K562 (cell line): ENCODE results near the gene INHBE. TPM values are rescaled to one million over a fixed set of nuclear protein-coding genes. Genes with fewer than 3 reads are reported as not detected.

Experiments used
- CBX3 ChIP-seq, 2 experiments: IDR thresholded peaks; 1 replicate in 1 of 2; 2 replicates in 1 of 2; pipeline ENCODE4 v1.6.1; 2012; ENCODE audit warnings: inconsistent platforms in 2 of 2, low read length in 2 of 2, borderline replicate concordance in 1 of 2, control low read depth in 1 of 2
- E2F3 ChIP-seq: fragments of 250-450 bp; sonication (Bioruptor Pico); IDR thresholded peaks from 2 replicates; pipeline ENCODE4 v1.4.0; 2020; ENCODE audit warnings: mild to moderate bottlenecking
- E2F8 ChIP-seq: fragments of 450-650 bp; IDR thresholded peaks from 2 replicates; pipeline ENCODE4 v1.7.1; 2018; ENCODE audit warnings: mild to moderate bottlenecking, low read depth; ENCODE audit not compliant: partially characterized antibody
- L3MBTL2 ChIP-seq: fragments of 450-650 bp; IDR thresholded peaks from 2 replicates; pipeline ENCODE4 v1.6.1; 2016; ENCODE audit warnings: mild to moderate bottlenecking, moderate library complexity
- MYBL2 ChIP-seq, 2 experiments: fragments of 450-650 bp in 1 of 2; sonication (generic) in 1 of 2; formaldehyde crosslinking in 1 of 2; IDR thresholded peaks; 2 replicates each; pipeline versions ENCODE4 v1.6.1 to v1.8.1; 2017 to 2022; ENCODE audit warnings: borderline replicate concordance in 1 of 2, inconsistent platforms in 1 of 2, low read depth in 1 of 2, mild to moderate bottlenecking in 1 of 2, missing genetic modification reagents in 1 of 2, moderate library complexity in 1 of 2
- PATZ1 ChIP-seq: fragments of 250-450 bp; sonication (Bioruptor Pico); IDR thresholded peaks from 2 replicates; pipeline ENCODE4 v1.5.0; 2020; ENCODE audit warnings: mild to moderate bottlenecking, borderline replicate concordance
- PTBP1 ChIP-seq: fragments of 200-400 bp; formaldehyde crosslinking; IDR thresholded peaks from 2 replicates; pipeline ENCODE4 v1.6.1; 2017; ENCODE audit warnings: low read depth, low read length
- PURB ChIP-seq: sonication (generic); formaldehyde crosslinking; IDR thresholded peaks from 2 replicates; pipeline ENCODE4 v1.9.0; 2021; ENCODE audit warnings: low read depth, mild to moderate bottlenecking, missing genetic modification reagents
- RCOR1 ChIP-seq, 2 experiments: IDR thresholded peaks; 2 replicates each; pipeline ENCODE4 v1.6.1; 2012; ENCODE audit warnings: low read depth in 2 of 2, low read length in 2 of 2, borderline replicate concordance in 1 of 2, improper control_type of control experiment in 1 of 2
- SETDB1 ChIP-seq: IDR thresholded peaks from one replicate; pipeline ENCODE4 v1.6.1; 2012; ENCODE audit warnings: low read length, control low read depth, inconsistent platforms
- SIX5 ChIP-seq, 2 experiments: IDR thresholded peaks; 2 replicates each; pipeline ENCODE4 v1.6.1; 2011; ENCODE audit warnings: low read length in 2 of 2, borderline replicate concordance in 1 of 2, low read depth in 1 of 2, mild to moderate bottlenecking in 1 of 2, moderate library complexity in 1 of 2; ENCODE audit not compliant: insufficient read depth in 1 of 2
- SMAD1 ChIP-seq: fragments of 150-350 bp; IDR thresholded peaks from 2 replicates; pipeline ENCODE4 v1.6.1; 2014; ENCODE audit warnings: low read length, low read depth; ENCODE audit not compliant: partially characterized antibody
- THAP12 ChIP-seq: fragments of 250-450 bp; sonication (Bioruptor Pico); IDR thresholded peaks from 2 replicates; pipeline ENCODE4 v1.9.0; 2021; ENCODE audit warnings: mild to moderate bottlenecking, inconsistent platforms
- YY1 ChIP-seq, 3 experiments: IDR thresholded peaks; 2 replicates each; pipeline ENCODE4 v1.6.1; 2011; ENCODE audit warnings: low read length in 2 of 3, mild to moderate bottlenecking in 2 of 3, moderate library complexity in 2 of 3, borderline replicate concordance in 1 of 3, control low read depth in 1 of 3, low read depth in 1 of 3; ENCODE audit not compliant: insufficient read depth in 3 of 3, insufficient replicate concordance in 2 of 3, control insufficient read depth in 1 of 3, insufficient read length in 1 of 3; ENCODE audit errors: extremely low read depth in 1 of 3
- ZEB2 ChIP-seq: fragments of 450-650 bp; IDR thresholded peaks from 2 replicates; pipeline ENCODE4 v1.6.1; 2016
- ZNF217 ChIP-seq: sonication (generic); formaldehyde crosslinking; IDR thresholded peaks from 2 replicates; pipeline ENCODE4 v1.8.0; 2022; ENCODE audit warnings: mild to moderate bottlenecking, missing genetic modification reagents
- ZNF274 ChIP-seq: IDR thresholded peaks from 2 replicates; pipeline ENCODE4 v1.6.1; 2011; ENCODE audit warnings: low read depth, mild to moderate bottlenecking, low read length, moderate library complexity, borderline replicate concordance
- ZNF41 ChIP-seq: fragments of 250-450 bp; sonication (Bioruptor Pico); conservative IDR thresholded peaks from 2 replicates; pipeline ENCODE4 v1.4.0; 2020; ENCODE audit warnings: mild to moderate bottlenecking
- polyA plus RNA-seq, 8 experiments: library from polyadenylated mRNA; depleted of rRNA in 4 of 8; stranded (reverse) in 5 of 8; unstranded in 3 of 8; fragments of >200 nt; fragmentation: Nextera tagmentation in 2 of 8; fragmentation: Illumina TruSeq in 1 of 8; extraction: Ambion mirVana in 2 of 8; extraction: Trizol in 1 of 8; gene quantifications; 2 replicates each; pipeline versions ENCODE4 v1.2.1 to v1.2.3, GENCODE V29; 2011 to 2014; ENCODE audit warnings: inconsistent platforms in 1 of 8, missing spikeins in 1 of 8
- total RNA-seq, 7 experiments: library from RNA; depleted of rRNA in 6 of 7; stranded (reverse); fragments of >200 nt in 6 of 7; fragmentation: Illumina TruSeq in 2 of 7; extraction: Trizol in 2 of 7; gene quantifications; 2 replicates each; pipeline versions ENCODE4 v1.2.1 to v1.2.3, GENCODE V29; 2011 to 2021; ENCODE audit warnings: low replicate concordance in 1 of 7

Gene INHBE
- total and polyA plus RNA-seq, 9 of the 15 experiments (the other 6 are each of a cell fraction or from before 2014, with no cell fraction given) = 0.94 to 9.9 (median 7.3) TPM

- TF ChIP-seq PTBP1 (0 out of 2 replicates have a peak, but pooled peaks have one; percentile 48), MYBL2 (IDR thresholded peaks at IDR 0.05; ENCODE audit: low read depth) (no peak), MYBL2 (CRISPR knock-in tag; IDR thresholded peaks at IDR 0.05; ENCODE audit: borderline replicate concordance) (no peak), SIX5 (IDR thresholded peaks at IDR 0.05; ENCODE audit: borderline replicate concordance in 1 of 2, insufficient read depth in 1 of 2, low read depth in 1 of 2, low read length in 2 of 2) (no peak), L3MBTL2 (peak; percentile 97), E2F3 (CRISPR knock-in tag) (peak; percentile 85; the same call in 1 of the 2 replicates), THAP12 (CRISPR knock-in tag) (peak; percentile 57; the same call in 1 of the 2 replicates), SMAD1 (peak; percentile 46), SETDB1 (peak; percentile 44), ZNF274 (no peak), ZNF41 (CRISPR knock-in tag) (no peak; the same call in 1 of the 2 replicates), E2F8 (peak; percentile 66), CBX3 (IDR thresholded peaks at IDR 0.05; ENCODE audit: borderline replicate concordance in 1 of 2, low read length in 2 of 2) (peak in 1 of 2 experiments; percentile 84; a peak in 2 of 3 replicates), PATZ1 (CRISPR knock-in tag) (no peak), PURB (no peak), ZNF217 (CRISPR knock-in tag) (peak; percentile 89; the same call in 1 of the 2 replicates), YY1 (IDR thresholded peaks at IDR 0.05; ENCODE audit: borderline replicate concordance in 1 of 3, control insufficient read depth in 1 of 3, extremely low read depth in 1 of 3, insufficient read depth in 3 of 3, insufficient read length in 1 of 3, insufficient replicate concordance in 2 of 3, low read depth in 1 of 3, low read length in 2 of 3) (peak in 2 of 3 experiments; percentile 29 to 57), ZEB2 (peak; percentile 60; the same call in 1 of the 2 replicates), RCOR1 (IDR thresholded peaks at IDR 0.05; ENCODE audit: borderline replicate concordance in 1 of 2, low read depth in 2 of 2, low read length in 2 of 2) (peak in 1 of 2 experiments; percentile 46; a peak in 2 of 4 replicates)
These were observed 24.1 kb upstream of the INHBE start, which contains the start of gene R3HDM2 (continued) for GRCh38 chr12:57430931-57431566.
